ENCODE measurements around the gene HLA-DRB5. TPM values are rescaled to one million over a fixed set of nuclear protein-coding genes. Genes with fewer than 3 reads are reported as not detected.

Gene HLA-DRB5
- total and polyA plus RNA-seq, 2 donors (not counting 3 experiments of a cell fraction or from before 2014, with no cell fraction given): not detected

- Histone ChIP-seq H4K20me1 (replicated peaks; ENCODE audit: control insufficient read depth, extremely low read depth, insufficient read depth, low read length) (no peaks in the 10 kb centered on the region), H3K9me1 (replicated peaks; ENCODE audit: control insufficient read depth, extremely low read depth, insufficient read depth, low read length) (no peaks in the 10 kb centered on the region), H3K9ac (replicated peaks; ENCODE audit: extremely low read depth, insufficient read depth, low read length) (no peak overlapping the region), H3K4me1 (ENCODE audit: control insufficient read depth, extremely low read depth, insufficient read depth, low read length) (no peaks in the 10 kb centered on the region), H3K9me3 (replicated peaks; ENCODE audit: control insufficient read depth, insufficient read depth, low read length) (no peaks in the 10 kb centered on the region), H3K4me2 (ENCODE audit: insufficient read depth, low read length) (no peak overlapping the region), H3K79me2 (ENCODE audit: control insufficient read depth, insufficient read depth, low read length) (no peaks in the 10 kb centered on the region), H3K27me3 (ENCODE audit: control insufficient read depth in 2 of 2, insufficient read depth in 2 of 2, low read length in 2 of 2) (no peaks in the 10 kb centered on the region), H3K4me3 (replicated peaks in 1 of 3; ENCODE audit: insufficient read depth in 1 of 3, low read depth in 1 of 3, low read length in 3 of 3) (no peak overlapping the region), H3K36me3 (ENCODE audit: control insufficient read depth in 2 of 2, extremely low read depth in 1 of 2, insufficient read depth in 2 of 2, low read length in 2 of 2) (no peaks in the 10 kb centered on the region), H3K27ac (ENCODE audit: insufficient read depth, low read depth, low read length) (no peak overlapping the region), H2AFZ (ENCODE audit: low read depth, low read length) (no peak overlapping the region)
- intact Hi-C loops (cut with micrococcal nuclease): loop anchor here (5.0 kb wide), 1 partner anchor 46 kb away; no protein-coding TSS in a partner anchor
- ChIA-PET POLR2A (no interaction called here), CTCF (interaction anchor here (1.0 kb wide), 1 partner anchor 10 kb away, joined by 4 read pairs; no protein-coding TSS in a partner anchor)
- dilution Hi-C loops (cut with MboI; ENCODE audit: extremely low pct_ligation_motif_present, low sequenced_read_pairs): no loop called here
- BruUV-seq (replicated peaks): no TSS peak
- TF ChIP-seq MYC (IDR thresholded peaks at IDR 0.05; ENCODE audit: low read depth, low read length): no peak
- no peak for TF ChIP-seq GATA2 (IDR thresholded peaks at IDR 0.05; ENCODE audit: insufficient read depth, insufficient read length, low read depth, low read length)
- TF ChIP-seq EZH2 (IDR thresholded peaks at IDR 0.05; ENCODE audit: borderline replicate concordance, low read depth, low read length, severe bottlenecking): no peak
- no peak for TF ChIP-seq POLR2AphosphoS5 (IDR thresholded peaks at IDR 0.05; ENCODE audit: insufficient read depth, low read depth, low read length)
- TF ChIP-seq JUN (IDR thresholded peaks at IDR 0.05; ENCODE audit: borderline replicate concordance, insufficient read depth, insufficient read length, low read depth): no peak
- no peak for TF ChIP-seq FOS (IDR thresholded peaks at IDR 0.05; ENCODE audit: borderline replicate concordance, insufficient read depth, low read length)
- no peak for TF ChIP-seq MAX (IDR thresholded peaks at IDR 0.05; ENCODE audit: insufficient read depth, insufficient read length)
- TF ChIP-seq CTCF (IDR thresholded peaks at IDR 0.05; ENCODE audit: extremely low read depth in 1 of 2, insufficient read depth in 1 of 2, low read depth in 1 of 2, low read length in 2 of 2): no peak
- TF ChIP-seq POLR2A (IDR thresholded peaks at IDR 0.05; ENCODE audit: low read depth, low read length): no peak
- FAIRE-seq: no peak
- DNase-seq (ENCODE audit: low read depth, low spot score): no peak
Measured at GRCh38 chr6:32491700-32492099, 38.4 kb downstream of the HLA-DRB5 start.
